Osteocyte (in vitro differentiated cells): ENCODE measurements around the gene GMPR. TPM values are rescaled to one million over a fixed set of nuclear protein-coding genes. Genes with fewer than 3 reads are reported as not detected.

ENCODE experiments used
- DNase-seq: peaks from one replicate; pipeline ENCODE4 v3.0.0; 2021; ENCODE audit warnings: mixed read lengths; ENCODE audit not compliant: unreplicated experiment; ENCODE audit errors: extremely low spot score
- H3K27ac Mint-ChIP-seq: one replicate; pipeline ENCODE4 v1.8.0; 2021; ENCODE audit warnings: mild to moderate bottlenecking, mixed read lengths; ENCODE audit not compliant: unreplicated experiment
- H3K27me3 Mint-ChIP-seq: one replicate; pipeline ENCODE4 v1.8.0; 2021; ENCODE audit warnings: mixed read lengths; ENCODE audit not compliant: unreplicated experiment
- H3K36me3 Mint-ChIP-seq: one replicate; pipeline ENCODE4 v1.8.0; 2021; ENCODE audit warnings: mixed read lengths; ENCODE audit not compliant: unreplicated experiment
- H3K4me1 Mint-ChIP-seq: one replicate; pipeline ENCODE4 v1.8.0; 2021; ENCODE audit warnings: mixed read lengths; ENCODE audit not compliant: unreplicated experiment
- H3K4me3 Mint-ChIP-seq: one replicate; pipeline ENCODE4 v1.8.0; 2021; ENCODE audit warnings: mild to moderate bottlenecking, moderate library complexity, mixed read lengths; ENCODE audit not compliant: unreplicated experiment
- H3K9me3 Mint-ChIP-seq: one replicate; pipeline ENCODE4 v1.8.0; 2021; ENCODE audit warnings: mixed read lengths; ENCODE audit not compliant: unreplicated experiment
- CTCF ChIP-seq: fragments of 200-600 bp; sonication (generic); IDR thresholded peaks from 2 replicates; pipeline ENCODE4 v1.5.0; 2021; ENCODE audit warnings: antibody characterized with exemption, mild to moderate bottlenecking, moderate library complexity
- total RNA-seq: library from RNA; stranded (reverse); gene quantifications from 2 replicates; pipeline ENCODE4 v1.2.1, GENCODE V29; 2021

The GMPR gene
- total RNA-seq, 1 donor from 2014 or later: 7.8 TPM

- H3K27ac Mint-ChIP-seq: no peak overlapping the region
- no peaks in the 10 kb centered on the region for H3K4me1 Mint-ChIP-seq
- H3K4me3 Mint-ChIP-seq: no peak overlapping the region
Measured at GRCh38 chr6:16292432-16292831, 54.0 kb downstream of the GMPR start.

DNA sequence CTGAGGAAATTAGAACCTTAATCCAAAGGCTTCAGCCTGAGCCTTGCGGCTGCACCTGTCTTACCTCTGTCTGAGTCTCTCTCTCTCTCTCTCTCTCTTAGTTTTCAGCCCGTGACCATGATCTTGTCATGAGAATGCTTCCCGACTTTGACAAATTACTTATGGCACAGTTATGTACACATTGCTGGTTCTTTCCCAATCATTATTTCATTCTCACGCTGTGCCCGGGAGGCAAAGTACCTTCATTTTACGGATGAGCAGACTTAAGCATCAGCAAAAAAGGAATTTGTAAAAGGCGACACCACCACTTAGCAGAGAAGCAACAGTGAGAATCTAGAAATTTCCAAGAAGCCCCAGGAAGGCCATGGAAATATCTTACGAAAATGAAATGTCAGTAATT is 54.6 kb downstream of the GMPR start:
- no peaks in the 10 kb centered on the region for H3K4me1 Mint-ChIP-seq
- H3K9me3 Mint-ChIP-seq: no peaks in the 10 kb centered on the region
- no peak overlapping the region for H3K27ac Mint-ChIP-seq
- no peaks in the 10 kb centered on the region for H3K27me3 Mint-ChIP-seq
- H3K36me3 Mint-ChIP-seq: peaks cover 4% of the 10 kb centered on the region
- no peak overlapping the region for H3K4me3 Mint-ChIP-seq
- TF ChIP-seq CTCF: no peak
- no peak for DNase-seq

More at GRCh38 chr6:16292432-16292831, 54.0 kb downstream of the GMPR start:
- H3K9me3 Mint-ChIP-seq: no peaks in the 10 kb centered on the region
- peaks cover 4% of the 10 kb centered on the region for H3K36me3 Mint-ChIP-seq
- no peak for TF ChIP-seq CTCF
- no peaks in the 10 kb centered on the region for H3K27me3 Mint-ChIP-seq
- DNase-seq: no peak

DNA sequence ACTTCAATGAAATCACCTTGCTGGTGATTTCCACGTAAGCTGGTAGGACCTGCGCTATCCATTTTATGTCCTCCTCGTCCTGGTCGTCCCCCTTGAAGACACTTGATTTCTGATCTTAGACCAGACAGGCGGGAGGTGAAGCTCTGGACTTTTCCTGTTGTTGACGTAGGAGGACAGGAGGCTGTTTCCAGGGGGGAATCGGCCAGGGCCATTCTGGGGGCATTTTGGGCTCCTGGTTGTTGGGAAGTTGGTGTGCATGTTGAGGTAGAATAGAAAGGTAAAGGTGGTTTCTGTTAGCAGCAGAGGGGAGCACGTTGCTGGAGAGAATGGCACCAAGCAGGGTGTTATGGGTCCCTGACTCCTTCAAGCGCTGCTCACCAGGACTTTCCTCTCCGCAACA is 56.0 kb downstream of the GMPR start:
- H3K27me3 Mint-ChIP-seq: no peaks in the 10 kb centered on the region
- H3K27ac Mint-ChIP-seq: no peak overlapping the region
- H3K4me1 Mint-ChIP-seq: no peaks in the 10 kb centered on the region
- H3K4me3 Mint-ChIP-seq: no peak overlapping the region
- no peak for TF ChIP-seq CTCF
- peaks cover 4% of the 10 kb centered on the region for H3K36me3 Mint-ChIP-seq
- no peaks in the 10 kb centered on the region for H3K9me3 Mint-ChIP-seq
- no peak for DNase-seq

GRCh38 chr6:16295060-16295459 is 56.7 kb downstream of the GMPR start:
- no peaks in the 10 kb centered on the region for H3K27me3 Mint-ChIP-seq
- no peak for DNase-seq
- TF ChIP-seq CTCF: no peak
- no peak overlapping the region for H3K4me3 Mint-ChIP-seq
- no peaks in the 10 kb centered on the region for H3K9me3 Mint-ChIP-seq
- H3K27ac Mint-ChIP-seq: no peak overlapping the region
- no peaks in the 10 kb centered on the region for H3K4me1 Mint-ChIP-seq
- H3K36me3 Mint-ChIP-seq: peaks cover 4% of the 10 kb centered on the region

- Mint-ChIP-seq H3K27ac (no peak overlapping the region), H3K9me3 (no peaks in the 10 kb centered on the region), H3K4me1 (no peaks in the 10 kb centered on the region), H3K27me3 (no peaks in the 10 kb centered on the region), H3K4me3 (no peak overlapping the region), H3K36me3 (peaks cover 4% of the 10 kb centered on the region)
- TF ChIP-seq CTCF: no peak
- no peak for DNase-seq
Measured at GRCh38 chr6:16295471-16295870, 57.1 kb downstream of the GMPR start.
